Epithelial cell of prostate (primary cell): ENCODE measurements around the gene MB21D2.

Experiments
- DNase-seq: peaks from one replicate; pipeline ENCODE4 v3.0.0-alpha.2; 2011; ENCODE audit warnings: low read depth, low spot score
- H3K27ac ChIP-seq: fragments of 450-650 bp; 2 replicates; pipeline ENCODE4 v1.5.1; 2017; ENCODE audit warnings: mild to moderate bottlenecking

Gene MB21D2

GRCh38 chr3:192894676-192895075, 23.0 kb downstream of the MB21D2 start:
- H3K27ac ChIP-seq = no peak overlapping the region
- DNase-seq = no peak

- DNase-seq = no peak
- H3K27ac ChIP-seq = peak overlapping the region; percentile 7
Measured at GRCh38 chr3:192892981-192893700, 24.5 kb downstream of the MB21D2 start.

- peak overlapping the region; percentile 25 for H3K27ac ChIP-seq
- no peak for DNase-seq
Measured at GRCh38 chr3:192890347-192891335, 27.0 kb downstream of the MB21D2 start.

GRCh38 chr3:192889679-192890078, 28.0 kb downstream of the MB21D2 start:
- peak overlapping the region; percentile 25 for H3K27ac ChIP-seq
- no peak for DNase-seq

- no peak overlapping the region for H3K27ac ChIP-seq
Measured at GRCh38 chr3:192888190-192888589, 29.5 kb downstream of the MB21D2 start.

GRCh38 chr3:192887701-192888100, 30.0 kb downstream of the MB21D2 start:
- DNase-seq = no peak
- peak overlapping the region; percentile 71 for H3K27ac ChIP-seq

More at GRCh38 chr3:192888190-192888589, 29.5 kb downstream of the MB21D2 start:
- DNase-seq = no peak

- DNase-seq = no peak
- peak overlapping the region; percentile 71 for H3K27ac ChIP-seq
Measured at GRCh38 chr3:192887047-192887446, 30.6 kb downstream of the MB21D2 start.

GRCh38 chr3:192884777-192885773, 32.6 kb downstream of the MB21D2 start:
- H3K27ac ChIP-seq = no peak overlapping the region
- DNase-seq = no peak

GRCh38 chr3:192883512-192883911, 34.1 kb downstream of the MB21D2 start:
- H3K27ac ChIP-seq = no peak overlapping the region
- no peak for DNase-seq

- H3K27ac ChIP-seq = no peak overlapping the region
- DNase-seq = no peak
Measured at GRCh38 chr3:192881159-192881786, 36.4 kb downstream of the MB21D2 start.

GRCh38 chr3:192880313-192880712, 37.3 kb downstream of the MB21D2 start:
- DNase-seq = no peak
- H3K27ac ChIP-seq = peak overlapping the region; percentile 82

GRCh38 chr3:192879346-192880031, 38.2 kb downstream of the MB21D2 start:
- peak overlapping the region; percentile 82 for H3K27ac ChIP-seq
- DNase-seq = peak; percentile 83

GRCh38 chr3:192875971-192876565, 41.6 kb downstream of the MB21D2 start:
- DNase-seq = no peak
- peak overlapping the region; percentile 2 for H3K27ac ChIP-seq

GRCh38 chr3:192870822-192871221, 46.8 kb downstream of the MB21D2 start:
- DNase-seq = no peak
- H3K27ac ChIP-seq = no peak overlapping the region

- H3K27ac ChIP-seq = no peak overlapping the region
- DNase-seq = no peak
Measured at GRCh38 chr3:192869131-192870031, 48.3 kb downstream of the MB21D2 start.

- DNase-seq = no peak
- no peak overlapping the region for H3K27ac ChIP-seq
Measured at GRCh38 chr3:192867645-192868044, 50.0 kb downstream of the MB21D2 start.

- H3K27ac ChIP-seq = no peak overlapping the region
- no peak for DNase-seq
Measured at GRCh38 chr3:192866804-192867203, 50.9 kb downstream of the MB21D2 start.

- no peak overlapping the region for H3K27ac ChIP-seq
- no peak for DNase-seq
Measured at GRCh38 chr3:192864941-192865340, 52.7 kb downstream of the MB21D2 start.
